GM19468 (cell line): ENCODE results near the gene SPATA3.

ENCODE experiments used
- ATAC-seq: cut with Tn5 transposase; IDR thresholded peaks from one replicate; pipeline ENCODE4 v1.9.1; 2021; ENCODE audit warnings: mild to moderate bottlenecking, moderate library complexity, moderate number of reproducible peaks; ENCODE audit not compliant: unreplicated experiment; ENCODE audit errors: extremely low read depth

The SPATA3 gene

DNA sequence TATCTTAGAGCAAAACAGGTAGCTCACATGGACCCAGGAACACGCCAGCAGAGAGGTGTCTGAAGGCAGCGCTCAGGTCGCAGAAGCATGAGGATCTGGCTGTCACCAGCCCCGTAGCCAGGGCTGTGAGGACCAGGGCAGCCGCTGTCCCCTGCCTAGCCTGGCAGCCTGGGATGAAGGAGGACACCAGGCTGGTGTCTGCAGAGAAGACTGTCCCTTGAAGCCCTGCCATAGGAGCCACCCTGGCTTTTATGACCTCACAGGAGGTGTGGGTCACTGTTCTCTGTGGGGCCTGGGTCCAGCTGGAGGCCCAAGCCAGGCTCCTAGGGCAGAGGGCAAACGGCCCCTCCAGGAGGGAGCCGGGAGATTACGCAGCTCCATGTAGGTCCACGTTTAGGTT lies at the start of gene SPATA3:
SPATA3 (plus strand) TSS at position 301 of the 400 bp plus-strand sequence. CDS start 113 bp downstream, outside the sequence.
- ATAC-seq: no peak

DNA sequence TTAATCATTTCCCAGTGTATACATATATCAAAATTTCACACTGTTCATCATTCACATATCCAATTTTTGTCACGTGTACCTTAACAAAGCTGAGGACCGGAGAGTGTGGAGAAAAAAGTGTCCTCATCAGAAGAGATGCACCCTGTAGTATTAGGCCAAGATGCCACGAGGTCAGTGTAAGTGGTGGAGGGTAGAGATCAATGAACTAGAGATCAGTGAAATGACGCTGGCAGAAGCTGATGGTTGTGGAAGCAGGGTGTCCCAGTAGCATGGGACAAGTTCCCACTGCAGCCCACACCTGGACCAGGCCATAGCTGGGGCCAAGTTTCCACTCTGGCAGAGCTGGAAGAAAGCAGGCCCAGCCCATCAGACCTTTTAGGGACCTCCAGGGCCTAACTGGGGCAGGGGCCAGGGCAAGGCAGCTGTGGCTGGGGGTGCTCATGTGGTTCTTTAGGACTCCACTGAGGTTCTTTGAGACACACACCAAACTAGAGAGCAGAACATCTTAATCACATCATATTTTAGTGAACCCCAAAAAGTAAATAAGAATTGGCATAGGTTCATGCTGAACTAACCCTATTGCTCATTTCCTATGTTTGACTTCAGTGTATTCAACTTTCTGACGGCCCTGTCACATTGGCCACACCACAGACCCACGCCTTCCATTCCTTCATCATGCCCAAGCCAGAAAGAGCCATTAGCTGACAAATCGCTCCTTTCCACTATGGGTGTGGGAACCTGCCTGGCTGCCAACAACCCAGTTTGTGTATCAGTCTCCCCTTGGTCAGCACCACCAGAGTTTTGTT lies 49.3 kb upstream of the SPATA3 start:
- ATAC-seq: no peak

DNA sequence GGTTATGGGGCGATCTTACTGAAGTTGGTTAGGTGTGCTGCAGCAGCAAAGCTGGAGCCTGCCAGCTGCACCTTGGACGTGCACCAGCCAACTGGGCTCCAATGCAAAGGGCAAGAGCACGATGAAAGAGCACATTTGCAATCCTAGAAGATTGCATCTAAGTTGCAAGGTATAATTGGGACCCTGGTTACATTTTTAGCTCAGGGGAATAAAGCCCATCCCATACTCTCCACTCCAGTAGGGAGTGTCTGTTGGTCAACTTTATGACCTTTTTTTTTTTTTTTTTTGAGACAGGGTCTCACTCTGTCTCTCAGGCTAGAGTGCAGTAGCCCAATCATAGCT lies 48.7 kb upstream of the SPATA3 start:
- no peak for ATAC-seq

DNA sequence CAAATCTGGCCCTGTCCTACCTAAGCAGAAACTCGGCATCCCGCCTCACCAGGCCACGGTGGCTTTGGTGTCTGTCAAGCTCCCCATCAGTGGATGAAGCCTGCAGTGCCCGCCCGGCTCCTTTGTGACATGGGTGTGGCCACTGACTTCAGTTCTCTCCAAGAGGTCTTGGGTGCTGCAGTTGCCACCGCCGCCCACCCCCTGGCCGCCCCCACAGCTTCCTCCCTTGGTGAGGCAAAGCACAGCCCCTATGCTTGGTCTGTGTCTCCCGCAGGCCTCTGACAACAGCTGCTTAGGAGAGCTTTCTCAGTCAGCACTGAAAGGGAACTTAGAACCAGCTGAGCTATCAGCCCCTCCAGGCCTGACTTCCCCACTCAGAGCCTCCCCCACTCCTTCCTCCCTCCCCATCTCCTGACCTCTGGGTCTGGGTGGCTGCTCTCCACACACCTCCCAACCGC lies 48.0 kb upstream of the SPATA3 start:
- ATAC-seq: peak; percentile 31

DNA sequence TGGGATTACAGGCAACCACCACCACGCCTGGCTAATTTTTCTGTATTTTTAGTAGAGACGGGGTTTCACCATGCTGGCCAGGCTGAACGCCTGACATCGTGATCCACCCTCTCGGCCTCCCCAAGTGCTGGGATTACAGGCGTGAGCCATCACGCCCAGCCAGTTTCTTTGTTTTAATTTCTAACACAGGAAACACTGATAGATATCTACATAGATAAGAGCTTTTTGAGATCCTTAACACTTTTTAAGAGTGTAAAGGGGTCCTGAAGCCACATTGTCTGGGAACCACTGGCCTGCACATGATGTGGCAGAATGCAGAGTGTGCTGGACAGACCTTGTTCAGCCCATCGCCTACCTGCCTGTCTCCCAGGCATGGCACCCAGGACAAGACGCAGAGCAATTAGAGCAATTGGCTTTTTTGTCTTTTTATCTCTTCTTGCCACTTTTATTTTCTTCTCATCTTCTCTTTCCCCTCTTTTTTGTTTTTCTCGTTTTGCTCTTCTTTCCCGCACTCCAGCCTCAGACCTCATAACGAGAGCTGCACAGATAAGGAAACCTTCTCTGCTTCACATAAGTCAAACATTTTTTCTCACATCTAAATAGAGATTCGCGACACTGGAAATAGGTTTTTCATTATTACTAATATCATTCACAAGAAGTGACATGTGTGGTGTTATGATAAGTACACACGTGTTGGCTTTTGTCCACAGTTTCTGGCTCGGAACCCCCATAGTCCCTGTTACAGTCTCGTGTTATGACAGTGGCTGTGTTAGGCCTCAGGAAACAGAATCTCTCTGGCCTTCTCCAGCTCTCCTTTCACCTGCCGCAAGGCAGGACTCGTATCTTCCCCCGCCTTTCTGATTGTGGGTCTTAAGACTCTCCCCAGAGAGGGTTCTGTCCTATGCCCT lies 45.7 kb upstream of the SPATA3 start:
- peak; percentile 43 for ATAC-seq

DNA sequence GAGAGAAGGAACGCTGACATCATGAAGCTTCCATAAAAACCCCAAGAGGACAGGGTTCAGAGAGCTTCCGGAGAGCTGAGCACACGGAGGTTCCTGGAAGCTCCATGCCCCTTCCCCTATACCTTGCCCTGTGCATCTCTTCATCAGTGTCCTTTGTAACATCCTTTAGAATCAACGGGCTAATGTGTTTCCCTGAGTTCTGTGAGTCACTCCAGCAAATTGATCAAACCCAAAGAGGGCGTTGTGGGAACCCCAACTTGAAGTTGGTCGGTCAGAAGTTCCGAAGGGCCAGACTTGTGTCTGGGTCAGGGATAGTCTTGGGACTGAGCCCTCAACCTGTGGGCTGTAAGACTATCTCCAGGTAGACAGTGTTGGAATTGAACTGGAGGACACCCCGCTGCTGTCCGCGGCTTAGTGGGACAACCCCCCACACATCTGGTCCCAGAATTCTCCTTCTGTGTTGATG lies 45.0 kb upstream of the SPATA3 start:
- ATAC-seq: no peak

DNA sequence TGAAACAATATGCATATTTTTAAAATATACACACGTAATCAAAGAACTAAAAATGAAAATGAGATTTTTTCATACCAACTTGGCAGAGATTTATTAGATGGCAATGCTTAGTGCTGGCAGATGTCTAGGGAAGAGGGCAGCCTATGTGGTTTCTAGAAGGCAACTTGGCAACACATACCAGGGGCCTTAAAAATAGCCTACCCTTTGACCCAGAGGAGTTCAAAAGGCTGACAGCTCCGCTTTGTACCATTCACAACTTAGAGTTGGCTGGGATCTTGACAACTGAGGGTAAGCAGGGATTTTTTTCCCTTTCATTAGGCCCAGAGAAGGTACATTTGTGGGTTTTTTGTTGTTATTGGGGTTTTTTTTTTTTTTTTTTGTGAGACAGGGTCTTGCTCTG lies 44.5 kb upstream of the SPATA3 start:
- no peak for ATAC-seq

DNA sequence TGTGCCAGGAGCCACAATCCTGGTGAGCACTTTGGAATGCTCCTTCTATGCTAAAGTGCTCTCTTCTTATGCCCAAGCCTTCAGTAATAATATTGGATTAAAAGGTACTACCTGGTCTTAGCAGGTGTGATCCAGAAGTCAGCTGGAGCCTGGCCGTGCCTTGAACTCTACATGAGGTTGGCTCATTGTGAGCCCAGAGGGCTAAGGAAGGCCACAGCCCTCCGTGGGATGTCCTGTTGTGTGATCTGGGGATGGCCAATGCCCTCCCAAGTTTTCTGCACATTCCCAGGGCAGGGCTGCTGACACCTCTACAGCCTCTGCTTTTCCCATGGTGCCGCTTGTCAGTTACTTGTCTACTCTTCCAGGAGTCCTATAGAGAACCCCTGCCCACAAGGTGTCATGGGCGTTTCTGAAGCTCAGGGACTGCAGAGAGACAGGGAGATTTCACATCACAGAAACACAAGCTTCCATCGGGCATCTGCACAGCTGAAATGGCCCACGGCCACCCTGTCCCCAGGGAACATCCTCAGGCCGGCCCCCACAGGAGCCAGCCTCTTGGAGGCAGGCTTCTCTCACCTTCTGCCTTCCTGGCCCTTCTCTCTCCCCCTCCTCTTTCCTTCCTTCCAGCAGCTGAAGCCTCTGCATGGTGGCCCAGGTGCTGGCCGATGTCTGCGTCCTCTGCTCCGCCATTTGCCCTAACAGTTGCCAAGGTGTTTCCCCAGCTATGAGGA lies 43.5 kb upstream of the SPATA3 start:
- no peak for ATAC-seq

DNA sequence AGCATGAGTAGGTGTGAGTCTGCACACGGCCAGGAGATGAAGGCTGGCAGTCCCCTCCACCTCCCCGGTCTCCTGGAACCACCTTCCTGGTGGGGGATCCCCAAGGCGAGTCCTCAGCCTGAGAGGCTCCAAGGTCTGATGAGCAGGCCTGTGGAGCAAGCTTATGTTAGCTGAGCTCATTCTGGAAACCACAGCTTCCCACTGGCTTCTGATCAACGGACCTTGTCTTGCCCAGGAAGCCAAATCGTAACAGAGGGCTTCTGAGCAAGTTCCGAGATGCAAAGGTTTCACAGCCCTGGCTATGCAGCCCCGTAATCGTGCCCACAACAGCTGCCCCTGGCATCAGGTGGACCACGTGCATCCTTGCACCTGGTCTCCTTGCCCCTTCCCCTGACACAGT lies 42.1 kb upstream of the SPATA3 start:
- peak; percentile 3 for ATAC-seq

DNA sequence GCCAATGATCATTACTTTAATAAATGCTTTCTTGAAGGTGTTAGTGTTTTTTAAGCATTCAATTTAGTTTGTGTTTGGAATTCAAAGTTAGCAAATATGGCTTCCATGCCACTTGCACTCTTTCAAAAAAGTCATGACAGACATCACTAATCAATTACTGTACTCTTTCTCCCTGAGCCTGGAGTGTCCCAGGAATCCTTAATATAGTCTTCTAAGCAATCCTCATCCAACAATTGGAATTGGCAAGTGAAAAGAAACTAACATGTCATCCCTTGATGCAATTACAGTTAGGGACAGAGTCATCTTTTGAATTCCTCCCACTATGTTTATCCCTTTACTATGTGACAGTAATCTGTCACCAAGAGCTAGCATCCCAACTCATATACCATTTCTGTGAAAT lies 41.2 kb upstream of the SPATA3 start:
- no peak for ATAC-seq

DNA sequence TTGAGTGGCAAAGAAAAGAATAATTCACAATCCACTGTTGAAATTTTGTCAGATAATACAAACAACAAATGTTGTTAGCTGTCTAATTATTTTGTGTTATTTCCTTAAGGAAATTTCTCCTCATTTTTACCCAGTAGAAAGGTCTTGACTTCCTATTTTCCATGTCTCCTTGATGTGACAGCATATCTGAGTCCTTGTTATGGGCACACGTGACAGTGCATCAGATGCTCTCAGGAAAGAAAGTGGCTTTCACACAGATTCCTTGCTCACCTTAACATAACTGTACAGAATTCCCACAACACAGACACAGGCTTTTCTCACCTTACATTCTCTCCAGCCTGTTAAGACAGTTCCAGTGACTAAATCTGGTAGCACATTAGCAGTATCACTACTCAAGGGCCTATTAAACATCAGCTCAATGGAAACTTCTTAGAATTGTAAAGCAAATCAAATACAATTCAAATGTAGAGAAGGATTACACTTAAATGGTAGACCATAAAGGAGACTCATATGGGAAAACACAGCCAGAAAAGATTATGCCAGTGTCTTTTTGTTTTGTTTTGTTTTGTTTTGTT lies 40.7 kb upstream of the SPATA3 start:
- ATAC-seq: no peak

DNA sequence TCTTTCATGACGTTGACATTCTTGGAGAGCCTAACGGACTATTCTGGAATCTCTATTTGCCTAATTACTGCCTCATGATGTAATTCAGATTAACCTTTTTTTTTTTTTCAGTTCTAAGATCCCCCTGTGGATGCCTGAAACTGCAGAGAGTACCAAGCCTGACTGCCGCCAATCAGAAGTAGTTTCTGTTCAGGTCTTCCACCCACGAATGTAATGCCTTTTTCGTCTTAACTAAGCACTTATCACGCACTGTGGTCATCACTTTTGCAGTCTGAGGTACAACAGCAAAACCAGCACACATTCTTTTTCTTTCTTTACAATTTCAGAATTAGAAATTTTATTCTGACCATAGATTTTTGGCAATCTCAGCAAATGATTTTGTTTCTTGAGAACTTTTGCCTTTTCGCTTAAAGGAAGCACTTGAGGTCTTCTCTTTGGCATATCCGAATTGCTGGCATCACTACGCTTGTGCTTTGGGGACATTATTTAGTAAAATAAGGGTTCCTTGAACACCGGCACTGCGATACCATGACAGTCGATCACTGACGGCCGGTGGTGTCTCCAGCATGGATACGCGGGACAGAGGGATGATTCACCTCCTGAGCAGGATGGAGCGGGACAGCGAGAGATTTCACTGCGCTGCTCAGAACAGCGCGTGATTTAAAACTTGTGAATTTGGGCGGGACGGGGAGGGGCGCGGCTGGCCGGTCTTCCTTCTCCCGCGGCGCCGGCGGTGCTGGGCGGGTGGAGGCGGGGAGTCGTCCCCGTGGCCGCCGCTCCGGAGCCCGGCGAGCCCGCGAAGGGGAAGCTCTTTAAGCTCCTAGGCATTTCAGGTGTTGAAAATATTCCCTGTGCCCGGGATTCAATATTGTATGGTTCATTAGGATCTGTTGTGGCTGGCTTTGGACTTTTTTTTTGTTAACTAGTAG lies 38.8 kb upstream of the SPATA3 start:
- ATAC-seq: peak; percentile 18

DNA sequence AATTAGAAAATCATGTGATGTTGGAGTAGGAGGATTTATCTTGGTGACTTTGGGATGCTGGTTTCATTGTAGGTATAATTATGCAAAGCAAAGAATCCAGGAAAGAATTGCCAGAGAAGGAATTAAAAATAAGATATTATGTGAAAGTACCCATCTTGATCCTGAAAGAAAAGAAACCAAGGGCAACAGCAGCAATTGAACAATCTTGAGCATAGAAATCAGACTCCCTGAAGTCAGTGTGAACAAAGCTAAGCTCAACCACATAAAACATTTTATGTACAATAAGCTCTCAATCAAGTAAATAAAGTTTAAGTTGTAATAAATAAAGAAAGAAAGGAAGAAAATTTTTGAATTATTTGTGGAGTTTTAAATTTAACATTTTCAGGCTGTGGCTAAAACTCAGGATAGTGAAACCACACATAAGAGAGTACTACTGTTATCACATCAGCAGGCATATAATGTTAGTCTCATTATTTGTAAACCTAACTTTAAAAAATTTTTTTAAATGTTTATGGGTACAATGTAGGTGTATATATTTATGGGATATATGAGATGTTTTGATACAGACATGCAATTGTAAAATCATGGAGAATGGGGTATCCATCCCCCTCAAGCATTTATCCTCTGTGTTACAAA lies 38.0 kb upstream of the SPATA3 start:
- no peak for ATAC-seq

DNA sequence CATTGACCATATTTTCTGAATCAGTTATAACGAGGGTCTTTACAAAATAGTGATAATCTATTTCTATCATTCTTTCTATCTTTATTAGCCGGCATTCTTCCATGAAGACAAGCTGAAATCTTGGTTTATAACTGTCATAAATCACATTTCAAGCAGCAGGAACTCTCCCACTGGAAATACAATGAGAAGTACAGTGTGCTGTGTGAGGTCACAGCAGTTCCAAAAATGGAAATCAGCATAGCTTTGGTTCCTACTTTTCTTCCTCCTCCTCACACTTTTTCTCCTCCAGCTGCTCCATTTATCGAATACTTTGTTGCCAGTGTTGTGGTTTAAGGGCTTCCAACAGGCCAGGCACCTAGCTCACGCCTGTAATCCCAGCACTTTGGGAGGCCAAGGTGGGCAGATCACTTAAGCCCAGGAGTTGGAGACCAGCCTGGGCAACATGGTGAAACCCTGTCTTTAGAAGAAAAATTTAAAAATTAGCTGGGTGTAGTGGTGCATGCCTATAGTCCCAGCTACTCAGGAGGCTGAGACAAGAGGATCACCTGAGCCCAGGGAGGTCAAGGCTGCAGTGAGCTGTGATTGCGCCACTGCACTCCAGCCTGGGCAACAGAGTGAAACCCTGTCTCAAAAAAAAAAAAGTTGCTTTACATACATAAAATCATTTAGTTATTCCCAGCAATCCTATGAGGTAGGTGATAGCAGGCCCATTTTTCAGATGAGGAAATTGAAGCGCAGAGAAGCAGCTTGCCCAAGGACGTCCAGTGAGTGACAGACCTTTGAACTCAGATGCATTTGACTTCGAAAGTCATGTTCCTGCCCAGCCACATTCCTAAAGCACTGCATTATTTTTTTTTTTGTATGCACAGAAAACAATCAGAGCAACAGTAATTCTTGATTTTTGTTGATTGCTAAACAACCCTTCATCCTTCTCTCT lies 36.8 kb upstream of the SPATA3 start:
- ATAC-seq: no peak

DNA sequence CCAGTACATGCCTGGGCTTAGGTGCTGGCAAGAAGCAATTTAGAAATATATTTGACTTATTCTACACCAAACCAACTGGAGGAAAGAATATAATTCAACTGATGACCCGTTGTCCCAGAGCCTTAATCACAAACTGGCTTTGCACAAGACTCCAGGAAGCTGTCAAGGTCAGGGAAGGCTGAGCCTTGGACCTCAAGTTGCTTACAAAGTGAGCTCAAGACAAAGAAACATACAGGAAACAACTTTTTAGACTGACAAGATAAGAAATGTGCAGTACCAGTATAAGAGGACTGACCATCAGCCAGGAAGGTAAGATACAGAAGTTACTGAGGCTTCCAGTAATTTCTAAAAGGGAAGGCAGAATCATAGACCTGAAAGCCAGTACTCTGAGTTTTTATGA lies 35.9 kb upstream of the SPATA3 start:
- ATAC-seq: no peak

DNA sequence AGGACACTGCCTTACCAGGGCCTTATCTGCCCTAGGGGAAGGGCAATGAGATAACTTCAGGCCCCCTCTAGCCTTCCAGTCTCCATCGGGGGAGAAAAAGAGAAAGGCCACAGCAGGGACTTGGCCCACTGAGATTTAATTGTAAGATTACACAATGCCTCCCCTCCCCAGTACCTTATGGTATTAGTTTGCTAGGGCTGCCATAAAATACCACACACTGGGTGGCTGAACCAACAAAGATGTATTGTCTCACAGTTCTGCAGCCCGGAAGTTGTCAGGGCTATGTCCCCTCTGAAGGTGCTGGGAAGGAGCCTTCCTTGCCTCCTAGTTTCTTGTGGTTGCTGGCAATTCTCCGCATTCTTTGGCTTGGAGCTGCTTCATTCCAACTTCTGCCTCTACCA lies 34.8 kb upstream of the SPATA3 start:
- no peak for ATAC-seq

DNA sequence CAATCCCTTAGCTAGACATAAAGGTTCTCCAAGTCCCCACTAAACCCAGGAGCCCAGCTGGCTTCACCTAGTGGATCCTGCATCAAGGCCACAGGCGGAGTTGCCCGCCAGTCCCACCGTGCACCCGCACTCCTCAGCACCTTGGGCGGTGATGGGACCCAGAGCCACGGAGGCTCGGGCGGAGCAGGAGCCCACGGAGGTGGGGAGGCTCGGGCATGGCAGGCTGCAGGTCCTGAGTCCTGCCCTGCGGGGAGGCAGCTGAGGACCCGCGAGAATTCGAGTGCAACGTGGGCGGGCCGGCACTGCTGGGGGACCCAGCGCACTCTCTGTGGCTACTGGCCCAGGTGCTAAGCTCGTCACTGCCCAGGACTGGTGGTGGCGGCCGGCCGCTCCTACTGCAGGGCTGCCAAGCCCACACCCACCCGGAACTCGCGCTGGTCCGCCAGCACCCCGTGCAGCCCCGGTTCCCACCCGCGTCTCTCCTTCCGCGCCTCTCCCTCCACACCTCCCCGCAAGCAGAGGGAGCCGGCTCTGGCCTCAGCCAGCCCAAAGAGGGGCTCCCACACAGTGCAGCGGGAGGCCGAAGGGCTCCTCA lies 31.7 kb upstream of the SPATA3 start:
- ATAC-seq: no peak
